Liver (tissue), 9 donors: ENCODE measurements around the gene CLN3. TPM values are rescaled to one million over a fixed set of nuclear protein-coding genes. Genes with fewer than 3 reads are reported as not detected.

Experiments
- DNase-seq: peaks from one replicate; pipeline ENCODE4 v3.0.0-alpha.2; 2017; ENCODE audit warnings: low spot score
- H3K27ac ChIP-seq, 2 donors: one replicate each; pipeline ENCODE4 v1.7.0; 2013; ENCODE audit warnings: inconsistent platforms in 2 of 2, low read length in 2 of 2, control low read depth in 1 of 2, low read depth in 1 of 2, mild to moderate bottlenecking in 1 of 2
- H3K27me3 ChIP-seq, 4 donors: one replicate each; pipeline versions ENCODE4 v1.6.1 to v1.7.0; 2013; ENCODE audit warnings: low read length in 3 of 4, inconsistent platforms in 1 of 4, mild to moderate bottlenecking in 1 of 4, moderate library complexity in 1 of 4; ENCODE audit not compliant: control insufficient read depth in 4 of 4, insufficient read depth in 4 of 4
- H3K36me3 ChIP-seq, 4 donors: one replicate each; pipeline versions ENCODE4 v1.6.1 to v1.7.0; 2013; ENCODE audit warnings: low read length in 3 of 4, mild to moderate bottlenecking in 3 of 4, low read depth in 1 of 4, moderate library complexity in 1 of 4; ENCODE audit not compliant: control insufficient read depth in 4 of 4, insufficient read depth in 3 of 4
- H3K4me1 ChIP-seq, 4 donors: one replicate each; pipeline versions ENCODE4 v1.6.1 to v1.7.0; 2013; ENCODE audit warnings: low read length in 3 of 4, mild to moderate bottlenecking in 3 of 4, moderate library complexity in 1 of 4; ENCODE audit not compliant: control insufficient read depth in 4 of 4, insufficient read depth in 4 of 4
- H3K4me3 ChIP-seq, 3 donors: one replicate each; pipeline versions ENCODE4 v1.6.1 to v1.7.0; 2013; ENCODE audit warnings: low read length in 3 of 3, control low read depth in 1 of 3, low read depth in 1 of 3, mild to moderate bottlenecking in 1 of 3
- H3K9ac ChIP-seq, 2 donors: one replicate each; pipeline ENCODE4 v1.7.0; 2013; ENCODE audit warnings: low read length in 2 of 2, mild to moderate bottlenecking in 2 of 2, moderate library complexity in 2 of 2, control low read depth in 1 of 2, low read depth in 1 of 2
- H3K9me3 ChIP-seq, 4 donors: one replicate each; pipeline versions ENCODE4 v1.6.1 to v1.7.0; 2013; ENCODE audit warnings: low read length in 3 of 4; ENCODE audit not compliant: control insufficient read depth in 4 of 4
- FOXA1 ChIP-seq: IDR thresholded peaks from 2 replicates; pipeline ENCODE4 v1.6.1; 2016; ENCODE audit warnings: antibody characterized with exemption
- GABPA ChIP-seq, 2 donors: IDR thresholded peaks in 1 of 2; conservative IDR thresholded peaks in 1 of 2; 2 replicates each; pipeline ENCODE4 v1.6.1; 2016; ENCODE audit warnings: antibody characterized with exemption in 2 of 2, mild to moderate bottlenecking in 1 of 2, moderate library complexity in 1 of 2
- HNF4A ChIP-seq, 2 donors: conservative IDR thresholded peaks; 2 replicates each; pipeline ENCODE4 v1.6.1; 2016; ENCODE audit warnings: antibody characterized with exemption in 2 of 2, mild to moderate bottlenecking in 2 of 2
- RAD21 ChIP-seq, 2 donors: IDR thresholded peaks; 2 replicates each; pipeline ENCODE4 v1.6.1; 2016; ENCODE audit warnings: antibody characterized with exemption in 2 of 2, mild to moderate bottlenecking in 2 of 2
- RXRA ChIP-seq, 2 donors: IDR thresholded peaks; 2 replicates each; pipeline ENCODE4 v1.6.1; 2017 to 2018; ENCODE audit warnings: antibody characterized with exemption in 2 of 2, mild to moderate bottlenecking in 1 of 2
- SP1 ChIP-seq: IDR thresholded peaks from 2 replicates; pipeline ENCODE4 v1.6.1; 2018; ENCODE audit warnings: antibody characterized with exemption, mild to moderate bottlenecking
- TAF1 ChIP-seq: conservative IDR thresholded peaks from 2 replicates; pipeline ENCODE4 v1.6.1; 2016; ENCODE audit warnings: antibody characterized with exemption, mild to moderate bottlenecking
- YY1 ChIP-seq: IDR thresholded peaks from 2 replicates; pipeline ENCODE4 v1.6.1; 2016; ENCODE audit warnings: antibody characterized with exemption, mild to moderate bottlenecking
- WGBS: extraction: QIAGEN DNeasy Blood & Tissue Kit; methylation state at CpG from one replicate; pipeline ENCODE4 v1.1.7; 2013; 5-methylcytosine and 5-hydroxymethylcytosine counted together
- polyA plus RNA-seq, 2 donors: library from polyadenylated mRNA; stranded (reverse) in 1 of 2; unstranded in 1 of 2; fragments of 200-250 nt in 1 of 2; fragments of >200 nt in 1 of 2; fragmentation: Nextera tagmentation in 1 of 2; extraction: Ambion mirVana in 1 of 2; gene quantifications; one replicate each; pipeline versions ENCODE4 v1.2.1 to v1.2.3, GENCODE V29; 2013 to 2015
- total RNA-seq, 2 donors: library from RNA; depleted of rRNA; stranded (reverse); fragments of >200 nt; gene quantifications; one replicate each; pipeline ENCODE4 v1.2.3, GENCODE V29; 2014
- TF ChIP-seq, protein P1 (sequence below): IDR thresholded peaks from 2 replicates; pipeline ENCODE4 v1.6.1; 2016; ENCODE audit warnings: antibody characterized with exemption
- TF ChIP-seq, protein P2 (sequence below): fragments of 150-350 bp; IDR thresholded peaks from 2 replicates; pipeline ENCODE4 v1.5.1; 2017; ENCODE audit warnings: improper control_type of control experiment, low read depth, low read length; ENCODE audit not compliant: missing input control
- TF ChIP-seq, protein P3 (sequence below): IDR thresholded peaks from 2 replicates; pipeline ENCODE4 v1.6.1; 2016; ENCODE audit warnings: antibody characterized with exemption, mild to moderate bottlenecking
- TF ChIP-seq, protein P4 (sequence below): IDR thresholded peaks from 2 replicates; pipeline ENCODE4 v1.6.1; 2016; ENCODE audit warnings: antibody characterized with exemption
- donor health status: healthy.
- donor health status: healthy.
- donor health status: healthy.
- donor health status: healthy.
- donor health status: healthy.

CLN3 gene
- total and polyA plus RNA-seq, 4 donors: 16.1 to 23.6 (median 19.3) TPM

DNA sequence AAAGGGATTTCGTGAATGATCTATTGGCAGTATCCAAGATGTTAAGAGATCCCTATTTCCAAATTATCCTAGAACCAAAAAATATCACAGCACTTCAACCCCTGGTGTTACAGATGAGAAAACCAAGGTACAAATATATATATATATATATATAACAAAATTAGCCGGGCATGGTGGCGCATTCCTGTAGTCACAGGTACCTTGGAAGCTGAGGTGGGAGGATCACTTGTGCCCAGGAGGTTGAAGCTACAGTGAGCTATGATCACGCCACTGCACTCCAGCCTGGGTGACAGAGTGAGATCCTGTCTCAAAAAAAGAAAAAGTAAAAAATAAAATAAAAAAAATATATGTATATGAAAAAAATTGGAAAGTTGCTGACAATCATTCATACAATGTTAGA, 637 bp upstream of the CLN3 start:
- peaks cover 3 to 8% (median 7%) of the 10 kb centered on the region in 4 donors for H3K36me3 ChIP-seq
- TF ChIP-seq, protein P1, sequence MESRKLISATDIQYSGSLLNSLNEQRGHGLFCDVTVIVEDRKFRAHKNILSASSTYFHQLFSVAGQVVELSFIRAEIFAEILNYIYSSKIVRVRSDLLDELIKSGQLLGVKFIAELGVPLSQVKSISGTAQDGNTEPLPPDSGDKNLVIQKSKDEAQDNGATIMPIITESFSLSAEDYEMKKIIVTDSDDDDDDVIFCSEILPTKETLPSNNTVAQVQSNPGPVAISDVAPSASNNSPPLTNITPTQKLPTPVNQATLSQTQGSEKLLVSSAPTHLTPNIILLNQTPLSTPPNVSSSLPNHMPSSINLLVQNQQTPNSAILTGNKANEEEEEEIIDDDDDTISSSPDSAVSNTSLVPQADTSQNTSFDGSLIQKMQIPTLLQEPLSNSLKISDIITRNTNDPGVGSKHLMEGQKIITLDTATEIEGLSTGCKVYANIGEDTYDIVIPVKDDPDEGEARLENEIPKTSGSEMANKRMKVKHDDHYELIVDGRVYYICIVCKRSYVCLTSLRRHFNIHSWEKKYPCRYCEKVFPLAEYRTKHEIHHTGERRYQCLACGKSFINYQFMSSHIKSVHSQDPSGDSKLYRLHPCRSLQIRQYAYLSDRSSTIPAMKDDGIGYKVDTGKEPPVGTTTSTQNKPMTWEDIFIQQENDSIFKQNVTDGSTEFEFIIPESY: no peak
- peak overlapping the region in 1 of 2 donors; percentile 98 for H3K27ac ChIP-seq
- H3K9me3 ChIP-seq: no peaks in the 10 kb centered on the region
- peak overlapping the region in 2 of 3 donors; percentile 95 to 96 for H3K4me3 ChIP-seq
- H3K27me3 ChIP-seq: no peaks in the 10 kb centered on the region
- WGBS: 51% methylated on average over 4 of the region's 4 CpGs
- H3K4me1 ChIP-seq: peaks cover 0 to 17% (median 7%) of the 10 kb centered on the region in 4 donors
- no peak for DNase-seq
- H3K9ac ChIP-seq: peak overlapping the region in 1 of 2 donors; percentile 93

DNA sequence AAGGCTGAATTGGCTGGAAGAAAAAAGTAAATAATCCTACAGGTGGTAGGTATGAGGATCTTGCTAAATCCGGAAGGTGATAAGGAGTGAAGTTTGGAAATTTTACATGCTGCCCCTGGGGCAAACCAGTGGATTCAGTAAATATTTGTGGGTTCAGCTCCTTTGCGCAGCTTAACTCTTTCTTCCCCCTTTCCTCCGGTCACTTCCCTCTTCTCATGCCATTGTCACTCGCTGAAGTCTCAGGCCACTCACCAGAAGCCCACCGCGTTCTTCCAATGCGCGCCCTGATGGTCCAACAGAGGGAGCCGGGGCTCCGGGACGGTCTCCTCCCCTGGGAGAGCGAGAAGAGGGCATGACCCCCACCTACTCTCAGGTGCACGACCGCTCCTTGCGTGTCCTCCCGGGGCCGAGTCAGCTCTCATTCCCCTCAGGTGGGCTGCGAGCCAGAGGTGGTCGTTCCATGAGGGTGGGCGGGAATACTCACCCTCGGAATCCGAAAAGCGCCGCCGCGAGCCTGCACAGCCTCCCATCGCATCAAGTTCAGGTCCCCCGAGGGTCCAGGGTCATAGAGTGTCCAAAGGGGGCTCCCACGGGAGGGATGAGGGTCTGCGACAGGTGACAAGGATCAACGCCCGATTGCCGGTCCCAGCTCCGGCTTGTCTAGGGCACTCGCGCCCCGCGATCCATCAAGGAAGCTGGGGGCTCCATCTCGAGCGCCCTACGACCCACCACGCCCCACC, 474 bp downstream of the CLN3 start:
- Histone ChIP-seq H3K36me3 (peaks cover 3 to 13% (median 8%) of the 10 kb centered on the region in 4 donors), H3K27ac (peak overlapping the region; percentile 80 to 98), H3K4me3 (peak overlapping the region; percentile 62 to 96 (median 95)), H3K27me3 (no peaks in the 10 kb centered on the region), H3K9me3 (no peaks in the 10 kb centered on the region), H3K9ac (peak overlapping the region; percentile 85 to 93), H3K4me1 (peaks cover 0 to 17% (median 7%) of the 10 kb centered on the region in 4 donors)
- peak in 1 of 2 donors; percentile 36 for TF ChIP-seq HNF4A (conservative IDR thresholded peaks at IDR 0.05)
- peak; percentile 27 to 50 for TF ChIP-seq RAD21 (IDR thresholded peaks at IDR 0.05)
- peak in 1 of 2 donors; percentile 17 for TF ChIP-seq RXRA (IDR thresholded peaks at IDR 0.05)
- TF ChIP-seq, protein P2, sequence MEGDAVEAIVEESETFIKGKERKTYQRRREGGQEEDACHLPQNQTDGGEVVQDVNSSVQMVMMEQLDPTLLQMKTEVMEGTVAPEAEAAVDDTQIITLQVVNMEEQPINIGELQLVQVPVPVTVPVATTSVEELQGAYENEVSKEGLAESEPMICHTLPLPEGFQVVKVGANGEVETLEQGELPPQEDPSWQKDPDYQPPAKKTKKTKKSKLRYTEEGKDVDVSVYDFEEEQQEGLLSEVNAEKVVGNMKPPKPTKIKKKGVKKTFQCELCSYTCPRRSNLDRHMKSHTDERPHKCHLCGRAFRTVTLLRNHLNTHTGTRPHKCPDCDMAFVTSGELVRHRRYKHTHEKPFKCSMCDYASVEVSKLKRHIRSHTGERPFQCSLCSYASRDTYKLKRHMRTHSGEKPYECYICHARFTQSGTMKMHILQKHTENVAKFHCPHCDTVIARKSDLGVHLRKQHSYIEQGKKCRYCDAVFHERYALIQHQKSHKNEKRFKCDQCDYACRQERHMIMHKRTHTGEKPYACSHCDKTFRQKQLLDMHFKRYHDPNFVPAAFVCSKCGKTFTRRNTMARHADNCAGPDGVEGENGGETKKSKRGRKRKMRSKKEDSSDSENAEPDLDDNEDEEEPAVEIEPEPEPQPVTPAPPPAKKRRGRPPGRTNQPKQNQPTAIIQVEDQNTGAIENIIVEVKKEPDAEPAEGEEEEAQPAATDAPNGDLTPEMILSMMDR: peak; percentile 3
- no peak for TF ChIP-seq TAF1
- DNase-seq: peak; percentile 51
- WGBS: under 1% methylated on average over 42 of the region's 42 CpGs

DNA sequence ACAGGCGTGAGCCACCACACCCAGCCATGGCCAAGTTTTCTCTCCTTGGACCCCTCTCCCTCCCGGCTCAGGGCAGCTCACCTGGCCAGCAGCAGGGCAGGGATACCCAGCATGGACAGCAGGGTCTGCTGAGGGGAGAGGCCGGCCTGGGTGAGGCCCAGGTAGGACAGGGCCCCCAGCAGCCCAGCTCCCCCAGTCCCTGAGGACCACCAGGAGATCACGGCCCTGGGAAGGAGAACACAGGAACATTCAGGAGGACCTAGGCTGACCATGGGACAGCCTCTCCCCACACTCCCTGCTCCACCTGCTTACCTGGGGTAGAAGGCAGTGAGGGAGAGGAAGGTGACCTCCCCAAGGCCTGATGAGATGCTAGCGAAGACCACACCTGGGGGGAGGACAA, 5.6 kb downstream of the CLN3 start:
- no peak for DNase-seq
- Histone ChIP-seq H3K9ac (no peak overlapping the region), H3K36me3 (peaks cover 9 to 33% (median 12%) of the 10 kb centered on the region in 4 donors), H3K4me3 (no peak overlapping the region), H3K27ac (no peak overlapping the region), H3K9me3 (no peaks in the 10 kb centered on the region), H3K27me3 (no peaks in the 10 kb centered on the region), H3K4me1 (peaks cover 0 to 7% (median 3%) of the 10 kb centered on the region in 4 donors)
- TF ChIP-seq, protein P3, sequence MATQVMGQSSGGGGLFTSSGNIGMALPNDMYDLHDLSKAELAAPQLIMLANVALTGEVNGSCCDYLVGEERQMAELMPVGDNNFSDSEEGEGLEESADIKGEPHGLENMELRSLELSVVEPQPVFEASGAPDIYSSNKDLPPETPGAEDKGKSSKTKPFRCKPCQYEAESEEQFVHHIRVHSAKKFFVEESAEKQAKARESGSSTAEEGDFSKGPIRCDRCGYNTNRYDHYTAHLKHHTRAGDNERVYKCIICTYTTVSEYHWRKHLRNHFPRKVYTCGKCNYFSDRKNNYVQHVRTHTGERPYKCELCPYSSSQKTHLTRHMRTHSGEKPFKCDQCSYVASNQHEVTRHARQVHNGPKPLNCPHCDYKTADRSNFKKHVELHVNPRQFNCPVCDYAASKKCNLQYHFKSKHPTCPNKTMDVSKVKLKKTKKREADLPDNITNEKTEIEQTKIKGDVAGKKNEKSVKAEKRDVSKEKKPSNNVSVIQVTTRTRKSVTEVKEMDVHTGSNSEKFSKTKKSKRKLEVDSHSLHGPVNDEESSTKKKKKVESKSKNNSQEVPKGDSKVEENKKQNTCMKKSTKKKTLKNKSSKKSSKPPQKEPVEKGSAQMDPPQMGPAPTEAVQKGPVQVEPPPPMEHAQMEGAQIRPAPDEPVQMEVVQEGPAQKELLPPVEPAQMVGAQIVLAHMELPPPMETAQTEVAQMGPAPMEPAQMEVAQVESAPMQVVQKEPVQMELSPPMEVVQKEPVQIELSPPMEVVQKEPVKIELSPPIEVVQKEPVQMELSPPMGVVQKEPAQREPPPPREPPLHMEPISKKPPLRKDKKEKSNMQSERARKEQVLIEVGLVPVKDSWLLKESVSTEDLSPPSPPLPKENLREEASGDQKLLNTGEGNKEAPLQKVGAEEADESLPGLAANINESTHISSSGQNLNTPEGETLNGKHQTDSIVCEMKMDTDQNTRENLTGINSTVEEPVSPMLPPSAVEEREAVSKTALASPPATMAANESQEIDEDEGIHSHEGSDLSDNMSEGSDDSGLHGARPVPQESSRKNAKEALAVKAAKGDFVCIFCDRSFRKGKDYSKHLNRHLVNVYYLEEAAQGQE: no peak
- TF ChIP-seq, protein P4, sequence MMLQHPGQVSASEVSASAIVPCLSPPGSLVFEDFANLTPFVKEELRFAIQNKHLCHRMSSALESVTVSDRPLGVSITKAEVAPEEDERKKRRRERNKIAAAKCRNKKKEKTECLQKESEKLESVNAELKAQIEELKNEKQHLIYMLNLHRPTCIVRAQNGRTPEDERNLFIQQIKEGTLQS: no peak
- no peak for TF ChIP-seq SP1
- no peak for TF ChIP-seq YY1
- TF ChIP-seq, protein P2: no peak
- no peak for TF ChIP-seq HNF4A (conservative IDR thresholded peaks at IDR 0.05)
- no peak for TF ChIP-seq GABPA (IDR thresholded peaks at IDR 0.05 in 1 of 2, conservative IDR thresholded peaks at IDR 0.05 in 1 of 2)
- TF ChIP-seq FOXA1: no peak
- WGBS: 95% methylated on average over 5 of the region's 5 CpGs
